ENCODE measurements around the gene PRR5L.
"Not testable (repeated sequence)": the region's sequence is repeated elsewhere in the genome, so short reads cannot be mapped to it uniquely, and the experiment has no call there.

PRR5L gene

GRCh38 chr11:36325403-36325802, 29.3 kb downstream of the PRR5L start:
- not testable (repeated sequence) for DNase-seq (ENCODE audit: low spot score); FAIRE-seq

GRCh38 chr11:36326524-36327419, 30.7 kb downstream of the PRR5L start:
- DNase-seq (ENCODE audit: low spot score) (no peak), FAIRE-seq (no peak)

GRCh38 chr11:36328966-36329673, 33.0 kb downstream of the PRR5L start:
- no peak for FAIRE-seq
- no peak for DNase-seq (ENCODE audit: low spot score)

GRCh38 chr11:36330411-36330810, 34.3 kb downstream of the PRR5L start:
- FAIRE-seq (no peak), DNase-seq (ENCODE audit: low spot score) (no peak)

GRCh38 chr11:36333468-36333867, 37.4 kb downstream of the PRR5L start:
- FAIRE-seq (no peak), DNase-seq (ENCODE audit: low spot score) (no peak)

GRCh38 chr11:36333897-36334296, 37.8 kb downstream of the PRR5L start:
- FAIRE-seq (no peak), DNase-seq (ENCODE audit: low spot score) (peak; percentile 23)

- no peak for DNase-seq (ENCODE audit: low spot score)
- no peak for FAIRE-seq
Observed at GRCh38 chr11:36339888-36340287, 43.8 kb downstream of the PRR5L start.

- FAIRE-seq (no peak), DNase-seq (ENCODE audit: low spot score) (no peak)
Observed at GRCh38 chr11:36340897-36341296, 44.8 kb downstream of the PRR5L start.

GRCh38 chr11:36341915-36342314, 45.8 kb downstream of the PRR5L start:
- FAIRE-seq (no peak), DNase-seq (ENCODE audit: low spot score) (no peak)

- DNase-seq (ENCODE audit: low spot score) (no peak), FAIRE-seq (no peak)
Observed at GRCh38 chr11:36342327-36342726, 46.2 kb downstream of the PRR5L start.

GRCh38 chr11:36343436-36343835, 47.3 kb downstream of the PRR5L start:
- no peak for FAIRE-seq
- DNase-seq (ENCODE audit: low spot score), result no peak

- no peak for FAIRE-seq
Observed at GRCh38 chr11:36345084-36345511, 49.0 kb downstream of the PRR5L start.

GRCh38 chr11:36345535-36346141, 49.5 kb downstream of the PRR5L start:
- FAIRE-seq, result no peak

More at GRCh38 chr11:36345084-36345511, 49.0 kb downstream of the PRR5L start:
- DNase-seq (ENCODE audit: low spot score), result no peak

GRCh38 chr11:36346562-36347383, 50.7 kb downstream of the PRR5L start:
- DNase-seq (ENCODE audit: low spot score), result no peak

More at GRCh38 chr11:36345535-36346141, 49.5 kb downstream of the PRR5L start:
- DNase-seq (ENCODE audit: low spot score), result no peak

GRCh38 chr11:36347384-36347906, 51.4 kb downstream of the PRR5L start:
- no peak for FAIRE-seq
- no peak for DNase-seq (ENCODE audit: low spot score)

More at GRCh38 chr11:36346562-36347383, 50.7 kb downstream of the PRR5L start:
- FAIRE-seq, result no peak

GRCh38 chr11:36349351-36350136, 53.5 kb downstream of the PRR5L start:
- DNase-seq (ENCODE audit: low spot score) (no peak), FAIRE-seq (no peak)

- FAIRE-seq (no peak), DNase-seq (ENCODE audit: low spot score) (no peak)
Observed at GRCh38 chr11:36350137-36350513, 54.0 kb downstream of the PRR5L start.

- no peak for DNase-seq (ENCODE audit: low spot score)
- FAIRE-seq, result no peak
Observed at GRCh38 chr11:36352922-36353321, 56.8 kb downstream of the PRR5L start.

- FAIRE-seq (no peak), DNase-seq (ENCODE audit: low spot score) (no peak)
Observed at GRCh38 chr11:36354221-36355003, 58.3 kb downstream of the PRR5L start.
